Left ventricle myocardium inferior (tissue), 1 donor: Measurements from ENCODE around the gene CPNE4. TPM values are rescaled to one million over a fixed set of nuclear protein-coding genes. Genes with fewer than 3 reads are reported as not detected.

Experiments
- DNase-seq: peaks from one replicate; pipeline ENCODE4 v3.0.0-alpha.2; 2020
- H3K27ac ChIP-seq: fragments of 200-600 bp; replicated peaks from 2 replicates; pipeline ENCODE4 v1.8.0; 2021
- H3K27me3 ChIP-seq: fragments of 200-600 bp; 2 replicates; pipeline ENCODE4 v1.8.0; 2021; ENCODE audit warnings: low read depth
- H3K36me3 ChIP-seq: fragments of 200-600 bp; 2 replicates; pipeline ENCODE4 v1.8.0; 2021
- H3K4me1 ChIP-seq: fragments of 200-600 bp; 2 replicates; pipeline ENCODE4 v1.8.0; 2021
- H3K4me3 ChIP-seq: fragments of 200-600 bp; 2 replicates; pipeline ENCODE4 v1.8.0; 2021; ENCODE audit warnings: mild to moderate bottlenecking, moderate library complexity
- H3K9me3 ChIP-seq: fragments of 200-600 bp; replicated peaks from 2 replicates; pipeline ENCODE4 v1.8.0; 2021
- intact Hi-C: fragments of 100-400 bp; cut with micrococcal nuclease; formaldehyde crosslinking; loops from one replicate; pipeline ENCODE4 v1.11.0; 2022
- total RNA-seq: library from RNA; stranded (reverse); fragmentation: NEBNext Ultra II Directional; extraction: Animal tissue kit (Norgen Biotek cat#: 25700); gene quantifications from one replicate; pipeline ENCODE4 v1.2.1, GENCODE V29; 2021
- TF ChIP-seq, protein P1 (sequence below): fragments of 200-600 bp; IDR thresholded peaks from 2 replicates; pipeline ENCODE4 v1.8.0; 2021; ENCODE audit warnings: antibody characterized with exemption, mild to moderate bottlenecking, borderline replicate concordance
- donor health status: DM: no; HTN: yes; CAD: no; lungs with severe emphysema.

The CPNE4 gene
- total RNA-seq, 1 donor from 2014 or later: 17.9 TPM

DNA sequence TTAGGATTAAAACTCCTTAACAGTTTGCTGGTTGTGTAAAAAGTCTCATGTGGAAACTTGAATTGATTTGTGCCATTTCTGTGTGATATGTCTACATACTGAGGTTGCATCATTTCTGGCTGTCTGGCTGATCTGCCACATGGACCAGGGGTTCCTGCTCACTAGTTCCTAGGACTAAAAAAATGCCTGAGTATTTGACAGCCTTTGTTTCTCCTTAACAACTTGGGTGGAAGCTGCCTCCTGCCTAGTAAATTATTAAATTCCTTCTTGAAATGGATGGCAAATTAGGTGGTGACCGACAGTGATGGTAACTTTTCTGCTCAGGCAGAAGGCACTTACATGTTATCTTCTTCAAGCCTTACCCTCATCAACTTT, 305.2 kb downstream of the CPNE4 start:
- no peaks in the 10 kb centered on the region for H3K36me3 ChIP-seq
- H3K27ac ChIP-seq: no peak overlapping the region
- H3K4me3 ChIP-seq: no peak overlapping the region
- H3K27me3 ChIP-seq: no peaks in the 10 kb centered on the region
- DNase-seq: no peak
- TF ChIP-seq, protein P1, sequence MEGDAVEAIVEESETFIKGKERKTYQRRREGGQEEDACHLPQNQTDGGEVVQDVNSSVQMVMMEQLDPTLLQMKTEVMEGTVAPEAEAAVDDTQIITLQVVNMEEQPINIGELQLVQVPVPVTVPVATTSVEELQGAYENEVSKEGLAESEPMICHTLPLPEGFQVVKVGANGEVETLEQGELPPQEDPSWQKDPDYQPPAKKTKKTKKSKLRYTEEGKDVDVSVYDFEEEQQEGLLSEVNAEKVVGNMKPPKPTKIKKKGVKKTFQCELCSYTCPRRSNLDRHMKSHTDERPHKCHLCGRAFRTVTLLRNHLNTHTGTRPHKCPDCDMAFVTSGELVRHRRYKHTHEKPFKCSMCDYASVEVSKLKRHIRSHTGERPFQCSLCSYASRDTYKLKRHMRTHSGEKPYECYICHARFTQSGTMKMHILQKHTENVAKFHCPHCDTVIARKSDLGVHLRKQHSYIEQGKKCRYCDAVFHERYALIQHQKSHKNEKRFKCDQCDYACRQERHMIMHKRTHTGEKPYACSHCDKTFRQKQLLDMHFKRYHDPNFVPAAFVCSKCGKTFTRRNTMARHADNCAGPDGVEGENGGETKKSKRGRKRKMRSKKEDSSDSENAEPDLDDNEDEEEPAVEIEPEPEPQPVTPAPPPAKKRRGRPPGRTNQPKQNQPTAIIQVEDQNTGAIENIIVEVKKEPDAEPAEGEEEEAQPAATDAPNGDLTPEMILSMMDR: no peak
- intact Hi-C loops: no loop called here
- H3K9me3 ChIP-seq: no peaks in the 10 kb centered on the region
- H3K4me1 ChIP-seq: peaks cover 11% of the 10 kb centered on the region

DNA sequence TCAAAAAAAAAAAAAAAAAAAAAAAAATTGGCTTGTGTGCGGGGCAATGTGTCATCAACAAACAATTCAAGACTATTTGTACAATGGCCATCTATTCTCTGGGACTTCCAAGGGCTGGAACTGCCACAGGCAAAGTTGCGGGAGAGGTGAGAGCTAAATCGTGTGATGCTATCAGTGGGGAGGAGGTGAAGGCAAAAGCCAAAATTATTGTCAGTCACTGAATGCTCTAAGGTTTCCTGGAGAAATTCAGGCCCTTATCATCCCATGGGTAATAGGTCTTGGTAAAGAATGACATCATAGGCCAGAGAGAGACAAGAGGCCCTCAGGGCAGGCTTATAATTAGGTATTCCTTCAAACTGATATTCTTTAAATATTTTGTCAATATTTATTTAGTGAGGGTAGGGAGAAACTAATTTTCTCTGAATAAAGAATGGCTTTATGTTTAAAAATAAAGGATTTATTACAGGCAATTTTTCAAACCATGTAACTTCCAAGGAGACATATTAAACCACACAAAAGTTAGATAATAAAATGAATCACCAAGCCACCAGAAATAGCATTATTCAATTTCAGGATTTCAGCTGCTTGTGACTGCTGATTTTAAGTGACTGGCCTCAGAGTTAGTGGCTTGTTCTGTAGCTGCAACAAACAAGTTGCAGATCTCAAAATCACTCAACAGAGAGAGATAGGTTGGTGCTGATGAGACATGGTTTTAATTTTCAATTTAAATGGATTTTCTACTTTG, 305.7 kb downstream of the CPNE4 start:
- no peak for DNase-seq
- H3K36me3 ChIP-seq: no peaks in the 10 kb centered on the region
- H3K4me3 ChIP-seq: no peak overlapping the region
- TF ChIP-seq, protein P1: no peak
- H3K9me3 ChIP-seq: no peaks in the 10 kb centered on the region
- H3K27me3 ChIP-seq: no peaks in the 10 kb centered on the region
- H3K4me1 ChIP-seq: peaks cover 11% of the 10 kb centered on the region
- H3K27ac ChIP-seq: no peak overlapping the region
- intact Hi-C loops: no loop called here

DNA sequence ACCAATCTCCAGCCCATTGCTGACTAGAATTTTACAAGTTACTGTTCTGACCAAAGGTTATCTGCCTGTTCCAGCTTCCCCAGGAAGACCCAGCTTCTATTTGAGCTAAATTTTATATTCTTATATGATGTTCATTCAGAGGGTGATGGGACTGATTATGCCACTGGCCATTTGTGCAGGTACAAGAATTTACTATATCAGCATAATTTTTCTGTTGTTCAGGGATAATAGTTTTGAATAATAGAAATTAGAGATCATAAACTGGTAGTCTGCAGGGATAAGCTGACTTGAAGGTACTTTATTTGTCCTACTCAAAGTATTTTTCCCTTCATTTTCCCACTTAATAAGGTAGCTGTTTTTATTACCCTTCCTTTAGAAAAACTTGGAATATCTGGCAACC, 309.4 kb downstream of the CPNE4 start:
- TF ChIP-seq, protein P1: no peak
- Histone ChIP-seq H3K9me3 (no peaks in the 10 kb centered on the region), H3K27me3 (no peaks in the 10 kb centered on the region), H3K4me3 (no peak overlapping the region), H3K27ac (no peak overlapping the region), H3K4me1 (no peaks in the 10 kb centered on the region), H3K36me3 (no peaks in the 10 kb centered on the region)
- intact Hi-C loops: no loop called here
- no peak for DNase-seq

DNA sequence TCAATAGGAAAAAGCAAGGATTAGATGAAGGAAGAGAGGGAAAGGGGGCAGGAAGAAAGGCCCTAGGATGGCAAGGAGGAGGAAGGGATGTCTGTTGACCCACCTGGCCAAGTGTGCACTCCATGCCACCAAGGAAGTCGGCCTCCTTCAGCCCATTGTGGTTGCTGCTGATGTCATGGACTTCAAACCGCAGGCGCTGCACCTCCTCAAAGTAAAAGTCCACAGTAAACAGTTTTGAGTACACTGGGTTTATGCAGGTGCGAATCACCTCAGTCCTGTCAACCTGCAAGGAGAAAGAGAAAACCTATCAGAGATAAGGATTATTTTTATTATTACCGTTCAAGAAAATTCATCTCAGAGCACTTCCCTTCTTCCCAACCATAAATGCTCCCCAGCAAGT, 311.5 kb downstream of the CPNE4 start:
- TF ChIP-seq, protein P1: no peak
- no peak for DNase-seq
- intact Hi-C loops: no loop called here
- Histone ChIP-seq H3K4me1 (no peaks in the 10 kb centered on the region), H3K27me3 (no peaks in the 10 kb centered on the region), H3K4me3 (no peak overlapping the region), H3K27ac (no peak overlapping the region), H3K9me3 (no peaks in the 10 kb centered on the region), H3K36me3 (no peaks in the 10 kb centered on the region)

DNA sequence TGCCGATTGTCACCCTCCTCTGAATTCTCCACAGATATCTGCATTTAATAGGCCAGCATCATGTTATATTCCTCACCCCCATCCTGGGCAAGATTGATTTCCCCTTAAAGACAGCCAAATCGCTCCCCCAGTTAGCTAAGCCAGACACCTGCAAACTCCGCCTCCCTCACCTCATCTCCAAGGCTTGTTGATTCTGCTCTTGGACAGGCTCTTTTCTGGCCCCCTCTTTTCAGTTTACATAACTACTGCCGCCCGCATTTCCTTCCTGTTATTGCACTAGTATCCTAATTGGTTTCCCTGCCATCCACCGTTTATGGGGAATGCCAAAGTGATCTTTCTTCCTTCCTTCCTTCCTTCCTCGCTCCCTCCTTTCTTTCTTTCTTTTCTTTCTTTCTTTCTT, 317.3 kb downstream of the CPNE4 start:
- Histone ChIP-seq H3K27ac (no peak overlapping the region), H3K27me3 (no peaks in the 10 kb centered on the region), H3K9me3 (no peaks in the 10 kb centered on the region), H3K36me3 (no peaks in the 10 kb centered on the region), H3K4me3 (no peak overlapping the region), H3K4me1 (no peaks in the 10 kb centered on the region)
- TF ChIP-seq, protein P1: no peak
- no peak for DNase-seq
- intact Hi-C loops: no loop called here
